Middle frontal gyrus (tissue), 1 donor: Measurements from ENCODE around the gene NAA20.
A peak's percentile ranks its signal among the peaks of the same experiment; 100 is the strongest.

Experiments used
- DNase-seq: peaks from one replicate; pipeline ENCODE4 v3.0.0-alpha.2; 2015; ENCODE audit warnings: low spot score; ENCODE audit errors: extremely low spot score

Gene NAA20, protein sequence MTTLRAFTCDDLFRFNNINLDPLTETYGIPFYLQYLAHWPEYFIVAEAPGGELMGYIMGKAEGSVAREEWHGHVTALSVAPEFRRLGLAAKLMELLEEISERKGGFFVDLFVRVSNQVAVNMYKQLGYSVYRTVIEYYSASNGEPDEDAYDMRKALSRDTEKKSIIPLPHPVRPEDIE

DNA sequence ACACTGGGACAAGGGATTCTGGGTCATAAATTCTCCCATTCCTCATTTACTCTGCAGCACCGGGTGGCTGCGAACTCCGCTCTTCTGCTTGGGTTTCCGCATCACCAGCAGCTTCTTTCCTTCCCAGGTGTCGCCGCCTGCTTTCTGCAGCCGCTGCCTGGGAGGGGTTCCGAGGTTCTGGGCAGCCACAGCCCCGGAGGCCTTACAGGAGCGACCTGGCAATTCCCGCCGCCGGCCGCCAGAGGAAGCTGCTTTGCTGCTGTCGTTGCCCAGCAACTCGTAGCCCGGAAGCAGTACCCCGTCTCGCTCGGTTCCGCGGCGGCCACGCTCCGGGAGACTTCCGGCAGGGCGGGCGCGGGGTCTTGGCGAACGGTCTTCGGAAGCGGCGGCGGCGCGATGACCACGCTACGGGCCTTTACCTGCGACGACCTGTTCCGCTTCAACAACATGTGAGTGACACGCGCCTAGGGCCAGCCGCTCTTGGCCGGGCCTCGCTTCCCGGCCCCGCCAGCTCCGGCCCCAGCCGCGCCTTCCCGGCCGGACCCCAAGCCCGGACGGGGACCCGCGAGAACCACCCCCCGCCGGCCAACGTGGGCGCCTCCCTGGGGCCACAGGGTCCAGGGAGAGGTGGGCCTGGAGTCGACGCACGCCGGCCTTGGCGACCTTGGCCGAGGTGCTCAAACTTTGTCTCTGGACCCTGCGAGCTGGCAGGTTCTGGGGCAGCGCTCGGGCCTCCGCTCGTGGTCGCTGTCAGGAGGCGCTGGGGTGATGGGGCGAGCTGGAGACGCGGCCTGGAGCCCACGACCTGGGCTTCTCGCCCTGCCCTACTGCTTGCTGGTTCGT lies at the start of gene NAA20:
Gene NAA20, plus strand, starts transcription at position 362 of the 843 bp plus-strand sequence. Its CDS starts 35 bp downstream, at position 397.
- DNase-seq: peak; percentile 86

DNA sequence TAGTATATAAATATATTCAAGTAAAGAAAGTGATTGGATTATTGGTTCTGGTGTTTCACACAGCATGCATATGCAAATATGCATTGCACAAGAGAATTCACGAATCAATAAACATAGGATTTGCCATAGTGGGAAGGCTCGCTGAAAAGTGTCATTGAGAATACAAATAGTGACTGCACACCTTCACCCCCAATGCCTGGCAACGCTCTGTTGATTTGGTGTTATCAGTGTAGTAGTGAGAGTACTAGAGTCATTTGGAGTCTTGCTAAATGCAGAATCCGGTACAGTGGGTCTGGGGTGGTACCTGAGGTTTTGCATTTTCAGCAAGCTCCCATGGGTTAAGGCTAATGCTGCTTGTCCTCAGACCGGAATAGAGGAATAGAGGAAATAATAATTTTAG lies 49.7 kb upstream of the NAA20 start:
- no peak for DNase-seq

DNA sequence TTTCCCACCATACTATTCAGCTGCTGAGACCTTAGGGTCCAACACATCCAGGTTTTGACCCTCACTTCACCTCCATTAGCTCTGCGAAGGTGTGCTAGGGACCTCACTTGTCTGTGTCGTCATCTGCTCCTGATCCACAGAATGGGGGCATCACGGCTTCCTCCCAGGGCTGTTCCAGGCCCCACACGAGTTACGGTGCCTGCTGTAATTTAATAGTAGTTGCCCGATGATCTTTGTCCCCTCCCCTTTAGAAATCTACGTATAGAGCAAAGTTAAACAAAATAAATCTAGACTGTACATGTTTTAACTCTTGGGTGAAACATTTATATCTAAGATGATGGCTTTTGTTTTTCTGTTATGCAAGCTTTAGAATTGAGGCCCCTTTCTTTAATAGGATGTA lies 49.1 kb upstream of the NAA20 start:
- no peak for DNase-seq

DNA sequence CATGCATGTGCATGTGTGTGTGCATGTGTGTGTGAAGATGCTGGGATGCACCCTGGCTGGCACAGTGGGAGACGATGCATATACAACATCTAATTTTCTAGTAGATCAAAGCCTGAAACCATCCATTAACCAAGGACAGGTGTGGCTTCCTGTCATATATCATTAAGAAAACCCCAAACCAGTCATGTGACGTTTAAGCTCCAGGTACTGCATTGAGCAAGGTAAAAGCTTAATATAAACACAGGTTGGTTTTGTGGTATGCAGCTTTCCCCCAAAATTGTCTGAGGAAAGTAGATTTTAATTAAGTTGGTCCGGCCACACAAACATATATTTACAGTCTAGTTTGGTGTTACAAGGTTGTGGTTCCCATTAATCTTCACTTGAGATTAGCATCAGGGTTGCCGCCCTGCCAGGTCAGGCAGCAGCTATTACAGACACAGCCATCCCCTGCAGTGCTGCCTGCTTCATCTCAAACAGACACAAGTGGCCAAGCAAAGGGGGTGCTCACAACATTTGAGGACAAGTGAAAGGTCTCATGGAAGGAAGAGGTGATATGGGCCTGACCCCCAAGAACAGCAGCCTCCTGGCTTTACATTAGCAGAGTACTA lies 48.6 kb upstream of the NAA20 start:
- DNase-seq: no peak

DNA sequence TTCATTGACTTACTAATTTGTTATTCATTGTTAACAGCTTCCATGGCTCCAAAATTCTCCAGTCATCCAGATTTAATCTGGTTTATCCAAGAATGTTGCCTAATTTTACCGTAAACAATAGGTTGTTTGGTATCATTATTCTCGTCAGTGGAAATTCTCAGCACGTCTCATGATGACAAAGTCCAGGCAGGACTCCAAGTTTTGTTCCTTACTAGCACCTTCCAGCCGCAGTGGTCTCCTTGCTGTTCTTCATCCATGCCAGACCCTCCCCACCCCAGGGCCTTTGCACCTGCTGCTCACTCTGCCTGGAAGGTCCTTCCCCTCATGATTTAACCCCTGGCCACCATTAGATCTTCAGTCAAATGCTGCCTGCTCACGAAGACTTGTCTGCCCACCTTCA lies 48.1 kb upstream of the NAA20 start:
- no peak for DNase-seq

DNA sequence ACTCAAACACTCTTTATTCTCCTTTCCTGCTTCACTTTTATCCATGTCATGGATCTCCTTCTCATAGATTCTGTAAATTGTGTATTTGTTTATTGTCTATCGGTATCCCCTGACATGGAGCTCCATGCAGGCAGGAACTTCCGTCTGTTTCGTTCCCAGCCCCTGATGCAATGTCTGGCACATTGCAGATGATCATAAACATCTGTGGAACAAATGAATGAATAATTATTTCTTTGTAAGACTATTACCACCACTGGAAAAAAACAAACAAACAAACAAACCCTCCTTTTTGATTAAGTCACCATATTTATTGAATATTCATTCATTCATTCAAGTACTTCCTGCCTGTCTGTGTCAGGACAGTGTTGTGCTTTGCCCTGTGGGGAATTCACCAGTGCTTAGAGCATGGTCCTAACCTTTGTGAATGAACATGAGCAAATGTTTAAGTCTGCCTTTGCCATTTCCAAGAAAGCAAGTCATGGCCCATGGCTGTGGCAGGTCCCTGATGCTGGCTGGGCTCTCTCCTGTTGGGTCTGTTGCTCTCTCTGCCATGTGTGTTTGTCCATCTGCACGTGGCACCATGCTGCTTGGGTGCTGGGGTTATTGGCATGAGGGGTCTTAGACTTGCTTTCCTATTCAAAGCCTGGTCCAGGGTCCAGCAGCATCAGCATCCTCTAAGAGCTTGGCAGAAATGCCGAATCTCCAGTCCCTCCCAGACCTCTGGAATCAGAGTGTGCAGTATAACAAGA lies 47.5 kb upstream of the NAA20 start:
- DNase-seq: no peak

DNA sequence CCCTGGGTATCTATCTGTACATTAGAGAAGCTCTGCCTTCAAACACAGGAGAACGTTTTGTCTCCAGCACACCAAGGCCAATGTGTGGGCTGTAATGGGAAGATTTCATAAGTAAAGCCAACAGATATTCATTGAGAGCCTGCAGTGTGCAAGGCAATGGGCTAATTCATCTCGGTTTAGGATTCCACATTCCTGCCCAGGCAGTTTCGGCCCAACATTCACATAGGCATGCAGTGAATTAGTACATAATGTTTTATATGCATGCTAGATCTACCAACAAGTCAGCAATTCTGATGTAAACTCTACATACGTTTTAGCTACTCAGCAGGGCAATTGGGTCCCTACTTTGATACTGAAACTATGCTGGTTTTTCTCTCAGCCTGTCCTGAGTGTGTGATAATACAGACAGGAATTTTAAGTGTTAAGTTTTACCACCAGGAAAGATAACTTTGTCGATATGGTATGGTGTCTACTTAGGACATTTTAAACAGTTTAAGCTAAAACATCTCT lies 46.9 kb upstream of the NAA20 start:
- no peak for DNase-seq

DNA sequence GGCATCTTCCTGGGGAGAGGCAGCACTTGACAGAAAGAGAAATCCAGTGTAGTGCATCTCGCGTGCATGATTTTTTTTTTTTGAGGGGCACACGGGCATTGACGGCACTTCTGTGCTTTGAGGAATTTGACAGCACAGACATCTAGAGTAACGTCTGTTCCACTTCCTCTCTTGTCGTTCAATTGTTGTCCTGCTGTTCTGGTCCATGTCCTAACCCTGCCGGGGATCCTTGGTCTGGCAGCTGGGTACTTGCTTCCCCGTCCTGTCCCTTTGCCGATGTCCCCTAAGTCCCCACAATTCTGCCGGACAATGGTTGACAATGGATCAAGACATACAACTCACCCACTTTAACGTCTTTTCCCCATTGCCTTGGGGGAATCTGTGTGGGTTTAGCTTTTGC lies 46.0 kb upstream of the NAA20 start:
- no peak for DNase-seq

DNA sequence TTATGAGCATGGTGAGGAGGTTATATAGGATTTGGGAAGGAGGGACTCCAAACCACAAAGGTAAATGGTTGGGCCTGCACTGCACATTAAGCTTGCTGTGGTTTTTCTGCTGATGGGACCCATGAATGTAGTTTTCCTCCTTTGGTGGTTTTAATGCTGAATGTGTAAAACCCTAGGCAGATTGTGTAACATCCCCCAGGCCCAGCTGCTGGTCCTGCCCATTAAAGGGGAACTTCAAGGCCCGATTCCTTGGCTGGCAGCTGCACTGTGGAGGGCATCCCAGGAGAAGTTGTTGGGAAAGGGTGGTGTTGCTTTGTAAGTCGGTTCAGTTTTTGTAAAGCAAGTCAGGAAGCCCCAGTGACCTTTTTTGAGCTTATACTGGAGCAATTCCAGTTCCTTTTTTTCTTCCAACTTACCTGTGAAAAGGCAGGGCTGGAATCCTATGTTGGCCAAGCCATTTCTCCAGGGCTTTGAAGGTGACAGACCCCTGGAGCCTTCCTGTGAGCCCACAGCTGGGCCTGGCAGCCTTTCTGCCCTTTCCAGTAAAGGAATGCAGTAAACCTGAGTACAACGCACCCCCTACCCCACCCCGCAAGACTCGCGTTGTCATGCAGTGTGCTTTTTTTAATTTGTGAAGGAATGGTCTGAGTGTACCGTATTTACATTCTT lies 43.1 kb upstream of the NAA20 start:
- DNase-seq: no peak

DNA sequence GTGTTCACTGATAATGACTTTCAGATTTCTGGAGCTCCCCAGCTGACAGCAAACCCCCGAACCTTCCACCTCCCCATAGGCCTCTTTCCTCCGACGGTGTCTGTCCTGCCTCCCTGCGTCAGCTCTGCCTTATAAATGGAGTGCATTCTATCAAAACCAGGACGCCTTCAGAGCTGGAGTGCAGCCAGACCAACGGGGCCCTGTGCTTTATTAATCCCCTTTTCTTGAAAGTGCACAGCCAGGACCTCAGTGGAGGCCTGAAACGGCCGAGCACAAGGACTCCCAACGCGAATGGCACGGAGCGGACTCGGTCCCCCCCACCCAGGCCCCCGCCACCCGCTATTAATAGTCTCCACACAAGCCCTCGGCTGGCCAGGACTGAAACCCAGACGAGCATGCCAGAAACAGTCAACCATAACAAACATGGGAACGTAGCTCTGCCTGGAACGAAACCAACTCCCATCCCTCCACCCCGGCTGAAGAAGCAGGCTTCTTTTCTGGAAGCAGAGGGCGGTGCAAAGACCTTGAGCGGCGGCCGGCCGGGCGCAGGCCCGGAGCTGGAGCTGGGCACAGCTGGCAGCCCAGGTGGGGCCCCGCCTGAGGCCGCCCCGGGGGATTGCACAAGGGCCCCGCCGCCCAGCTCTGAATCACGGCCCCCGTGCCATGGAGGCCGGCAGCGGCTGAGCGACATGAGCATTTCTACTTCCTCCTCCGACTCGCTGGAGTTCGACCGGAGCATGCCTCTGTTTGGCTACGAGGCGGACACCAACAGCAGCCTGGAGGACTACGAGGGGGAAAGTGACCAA lies 42.3 kb upstream of the NAA20 start:
- peak; percentile 75 for DNase-seq

DNA sequence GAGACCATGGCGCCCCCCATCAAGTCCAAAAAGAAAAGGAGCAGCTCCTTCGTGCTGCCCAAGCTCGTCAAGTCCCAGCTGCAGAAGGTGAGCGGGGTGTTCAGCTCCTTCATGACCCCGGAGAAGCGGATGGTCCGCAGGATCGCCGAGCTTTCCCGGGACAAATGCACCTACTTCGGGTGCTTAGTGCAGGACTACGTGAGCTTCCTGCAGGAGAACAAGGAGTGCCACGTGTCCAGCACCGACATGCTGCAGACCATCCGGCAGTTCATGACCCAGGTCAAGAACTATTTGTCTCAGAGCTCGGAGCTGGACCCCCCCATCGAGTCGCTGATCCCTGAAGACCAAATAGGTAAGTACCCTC lies 41.7 kb upstream of the NAA20 start:
- no peak for DNase-seq

DNA sequence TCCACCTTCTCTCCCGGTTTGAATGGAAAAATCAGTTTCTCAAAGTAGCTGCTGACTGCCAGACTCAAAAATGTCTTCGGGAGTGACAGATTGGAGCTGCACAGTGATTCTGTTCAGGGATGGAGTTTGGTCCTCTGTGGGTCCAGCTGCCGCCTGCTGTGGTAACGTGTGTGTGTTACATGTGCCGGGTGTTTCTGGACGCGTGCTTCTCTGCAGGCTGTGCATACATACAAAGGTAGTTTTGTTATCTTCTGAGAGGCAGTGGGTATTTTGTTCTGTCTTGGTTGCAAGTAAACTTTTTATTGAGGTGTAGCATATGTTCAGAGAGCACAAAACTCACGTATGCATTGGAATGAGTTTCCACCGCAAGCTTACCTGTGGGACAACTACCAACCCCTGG lies 41.3 kb upstream of the NAA20 start:
- DNase-seq: no peak

DNA sequence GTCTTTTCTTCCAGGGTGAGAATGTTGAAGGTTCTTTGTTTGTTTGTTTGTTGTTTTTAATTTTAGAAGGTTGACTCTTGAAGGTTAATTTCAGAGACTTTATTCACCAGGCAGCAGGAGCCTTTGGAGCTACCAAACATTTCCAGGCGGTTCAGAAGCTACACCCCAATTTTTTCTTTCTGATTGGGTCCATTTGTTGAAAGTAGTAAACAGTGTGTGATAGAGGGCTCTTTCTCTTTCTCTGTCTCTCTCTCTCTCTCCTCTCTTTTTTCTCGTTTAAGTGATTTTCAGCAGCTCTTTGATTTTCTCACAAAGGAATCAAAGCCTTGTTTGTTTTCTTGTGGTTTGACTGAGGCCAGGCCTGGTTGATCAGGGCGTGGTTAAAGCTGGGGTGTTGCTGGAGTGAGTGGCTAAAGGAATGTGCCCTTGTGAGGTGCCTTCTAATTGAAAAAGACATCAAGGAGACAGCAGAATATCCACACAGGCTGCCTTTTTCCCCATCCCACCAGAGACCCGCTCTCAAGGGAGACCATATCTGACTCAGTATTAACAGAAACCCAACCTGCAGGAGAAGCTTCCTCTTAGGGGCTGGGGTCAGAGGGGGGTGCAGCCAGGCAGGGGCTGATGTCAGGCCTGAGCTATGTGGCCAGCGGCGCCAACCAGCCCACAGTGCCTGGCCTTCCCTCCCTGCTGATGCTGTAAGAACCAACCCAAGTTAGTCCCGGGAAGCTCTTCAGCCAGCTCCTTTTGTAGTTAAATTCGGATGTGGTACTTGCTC lies 40.4 kb upstream of the NAA20 start:
- no peak for DNase-seq

DNA sequence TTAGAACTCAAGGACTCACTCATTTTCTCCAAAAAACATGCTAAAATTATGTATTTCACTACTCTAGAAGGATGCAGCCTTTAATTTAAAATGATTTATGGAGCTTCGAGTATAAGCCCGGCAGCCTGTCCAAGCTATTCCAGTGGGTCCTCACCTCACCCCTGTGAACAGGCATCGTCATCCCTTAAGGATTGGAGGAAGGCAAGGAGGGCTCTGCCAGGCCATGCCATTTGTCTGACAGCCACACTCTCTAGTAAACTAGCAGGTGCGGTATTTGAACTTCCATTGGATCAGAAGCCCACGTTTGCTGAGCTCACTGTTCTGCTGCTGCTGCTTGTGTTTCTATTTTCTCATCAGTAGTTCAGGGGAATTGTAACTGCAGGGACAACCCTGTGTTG lies 39.8 kb upstream of the NAA20 start:
- DNase-seq: no peak

DNA sequence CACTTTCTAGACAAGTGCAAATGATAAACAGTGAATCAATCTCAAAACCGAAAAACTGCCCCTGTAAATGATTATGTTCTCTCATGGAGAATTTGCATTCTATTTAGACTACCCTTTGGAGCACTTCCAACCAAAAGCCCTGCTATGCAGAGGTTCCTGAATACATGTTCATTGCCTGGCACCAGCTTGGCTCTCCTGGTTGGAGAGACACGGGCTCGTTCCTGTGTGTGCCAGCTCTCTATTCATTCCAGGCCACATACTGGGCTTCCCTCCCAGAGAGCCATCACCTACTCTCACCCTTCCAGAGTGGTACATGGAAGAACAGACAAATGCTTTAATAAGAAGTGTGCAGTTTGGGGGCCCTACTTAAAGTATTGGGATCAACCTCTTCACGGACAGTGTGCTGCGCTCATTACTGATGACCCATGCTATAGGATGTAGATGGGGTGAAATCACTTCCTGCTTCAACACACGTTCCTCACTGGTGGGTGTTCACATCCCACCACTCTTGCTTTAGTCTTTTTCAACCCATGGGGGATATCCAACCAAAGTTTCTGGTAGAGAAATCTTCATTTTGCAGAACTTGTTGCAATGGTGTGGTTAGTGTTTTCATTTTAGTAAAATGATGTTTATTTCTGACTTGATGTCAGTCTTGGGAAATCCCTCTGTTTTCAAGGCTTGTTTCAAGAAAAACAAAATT lies 38.5 kb upstream of the NAA20 start:
- DNase-seq: no peak

DNA sequence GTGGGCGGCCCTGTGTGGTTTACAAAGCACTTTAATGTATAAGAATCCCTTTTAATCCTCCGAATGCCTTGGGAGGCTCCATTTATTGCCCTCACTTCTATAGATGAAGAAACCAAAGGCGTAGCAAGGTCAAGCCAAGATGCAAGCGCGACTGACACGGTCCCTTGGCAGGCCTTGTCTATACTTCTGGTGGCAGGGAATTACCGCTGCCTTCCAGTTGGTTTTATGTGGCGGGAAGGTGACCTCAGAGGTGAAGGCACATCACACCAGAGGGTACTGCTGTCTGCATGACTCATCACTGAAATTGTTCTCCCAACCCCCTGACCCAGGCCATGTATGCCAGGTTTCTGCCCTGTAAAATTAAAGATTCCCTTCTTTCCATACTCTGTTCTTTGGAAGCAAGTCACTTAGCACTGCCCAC lies 36.1 kb upstream of the NAA20 start:
- DNase-seq: no peak

DNA sequence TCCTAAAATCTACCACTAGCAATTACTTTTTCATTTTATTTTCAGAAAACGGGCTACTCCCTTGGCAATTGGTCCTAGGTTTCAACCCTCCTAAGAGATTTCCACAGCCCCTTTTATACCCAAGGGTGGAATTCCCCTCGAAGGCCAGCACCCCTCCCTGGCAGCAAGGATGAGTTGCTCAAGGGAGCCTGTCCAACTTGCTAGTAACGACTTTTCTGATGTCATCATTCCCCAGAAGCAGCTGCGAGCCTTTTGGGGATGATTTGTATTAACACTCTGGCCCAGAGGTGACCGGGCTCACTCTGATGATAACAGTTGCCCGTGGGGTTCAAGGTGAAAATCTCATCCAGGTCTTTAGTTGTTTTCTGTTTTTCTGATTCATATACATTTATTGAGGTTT lies 30.7 kb upstream of the NAA20 start:
- no peak for DNase-seq

DNA sequence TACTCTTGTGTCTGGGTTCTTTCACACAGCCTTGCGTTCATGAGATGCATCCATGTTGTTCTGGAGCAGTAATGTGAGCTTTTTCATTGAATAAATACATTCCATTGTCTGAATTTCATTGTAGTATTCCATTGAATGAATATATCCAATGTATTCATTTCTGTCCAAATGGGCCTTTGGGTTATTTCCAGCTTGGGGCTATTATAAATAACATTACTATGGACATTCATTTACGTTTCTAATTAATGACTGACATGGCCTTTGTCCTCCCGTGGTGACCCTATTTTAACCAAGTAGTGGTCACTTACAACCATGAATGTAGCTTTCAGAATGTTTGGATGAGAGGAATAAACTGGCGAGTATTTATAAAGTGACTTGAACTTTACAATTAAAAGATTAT lies 30.1 kb upstream of the NAA20 start:
- DNase-seq: no peak

DNA sequence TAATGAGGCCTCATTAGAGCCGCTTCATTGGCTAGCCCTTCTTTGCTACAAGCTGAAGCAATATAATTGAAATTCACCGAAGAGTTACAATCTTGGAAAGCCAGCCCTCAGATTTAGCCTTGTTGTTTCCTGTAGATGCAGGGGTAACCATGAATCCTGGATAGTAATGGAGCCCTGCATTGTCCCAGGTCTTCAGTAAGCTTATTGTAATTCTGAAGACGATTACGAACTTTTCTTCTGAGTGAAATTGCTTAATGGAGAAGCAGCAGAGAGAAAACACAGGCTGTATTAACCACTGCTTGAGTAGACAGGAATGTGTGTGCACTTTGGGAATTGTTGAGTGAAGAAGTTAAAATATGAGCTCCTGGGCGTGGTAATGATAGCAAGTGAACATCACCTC lies 26.3 kb upstream of the NAA20 start:
- DNase-seq: no peak
